Left lung (tissue), 10 donors: ENCODE data around the gene EBI3. TPM values are rescaled to one million over a fixed set of nuclear protein-coding genes. Genes with fewer than 3 reads are reported as not detected.
"Not testable (repeated sequence)": the region's sequence is repeated elsewhere in the genome, so short reads cannot be mapped to it uniquely, and the experiment has no call there.

ENCODE experiments used
- ATAC-seq: fragments of 200-7000 bp; cut with Tn5 transposase; one replicate; pipeline ENCODE4 v1.9.1; 2020; ENCODE audit warnings: moderate library complexity
- DNase-seq, 4 donors: peaks; one replicate each; pipeline ENCODE4 v3.0.0-alpha.2; 2013 to 2020
- H3K27ac ChIP-seq, 2 donors: fragments of 200-600 bp; sonication (generic) in 1 of 2; one replicate each; pipeline versions ENCODE4 v1.5.0 to v1.8.0; 2020 to 2021
- H3K27me3 ChIP-seq, 2 donors: fragments of 200-600 bp; sonication (generic) in 1 of 2; one replicate each; pipeline versions ENCODE4 v1.5.0 to v1.8.0; 2020 to 2021
- H3K36me3 ChIP-seq, 2 donors: fragments of 200-600 bp; sonication (generic) in 1 of 2; one replicate each; pipeline versions ENCODE4 v1.5.0 to v1.8.0; 2020 to 2021
- H3K4me1 ChIP-seq, 2 donors: fragments of 200-600 bp; one replicate each; pipeline ENCODE4 v1.8.0; 2021
- H3K4me3 ChIP-seq, 2 donors: fragments of 200-600 bp; sonication (generic) in 1 of 2; one replicate each; pipeline versions ENCODE4 v1.5.0 to v1.8.0; 2020 to 2021; ENCODE audit warnings: mild to moderate bottlenecking in 1 of 2
- H3K9me3 ChIP-seq, 2 donors: fragments of 200-600 bp; sonication (generic) in 1 of 2; one replicate each; pipeline versions ENCODE4 v1.5.0 to v1.8.0; 2020 to 2021
- CTCF ChIP-seq, 2 donors: fragments of 200-600 bp; sonication (generic) in 1 of 2; IDR thresholded peaks; one replicate each; pipeline versions ENCODE4 v1.5.0 to v1.8.0; 2021; ENCODE audit warnings: antibody characterized with exemption in 2 of 2
- intact Hi-C, 2 donors: fragments of 100-400 bp; cut with DNase I; formaldehyde crosslinking; loops; one replicate each; pipeline versions ENCODE4 v1.11.2 to v1.14.2; 2022
- polyA plus RNA-seq, 6 donors: library from polyadenylated mRNA; unstranded; fragments of 120-200 nt; gene quantifications; one replicate each; pipeline ENCODE4 v1.2.1, GENCODE V29; 2013; ENCODE audit not compliant: insufficient read length in 6 of 6
- total RNA-seq, 2 donors: library from RNA; stranded (reverse); fragmentation: NEBNext Ultra II Directional; extraction: Animal tissue kit (Norgen Biotek cat#: 25700); gene quantifications; one replicate each; pipeline ENCODE4 v1.2.1, GENCODE V29; 2021
- donor health status: DM: no; HTN: yes; CAD: no.
- donor health status: DM: no; HTN: no; CAD: no.

Gene EBI3
- total and polyA plus RNA-seq, 8 donors, result 0.39 to 6.0 (median 0.64) TPM

GRCh38 chr19:4225885-4226284 is 3.4 kb upstream of the EBI3 start:
- Histone ChIP-seq H3K27ac (no peak overlapping the region), H3K4me3 (no peak overlapping the region), H3K36me3 (no peaks in the 10 kb centered on the region), H3K9me3 (no peaks in the 10 kb centered on the region), H3K27me3 (peaks cover 0 to 45% of the 10 kb centered on the region in 2 donors), H3K4me1 (peaks cover 2 to 14% of the 10 kb centered on the region in 2 donors)
- intact Hi-C loops, result no loop called here
- TF ChIP-seq CTCF (IDR thresholded peaks at IDR 0.05), result no peak
- ATAC-seq, result no peak
- DNase-seq, result no peak

- Histone ChIP-seq H3K4me3 (no peak overlapping the region), H3K27ac (no peak overlapping the region), H3K4me1 (peaks cover 2 to 14% of the 10 kb centered on the region in 2 donors), H3K27me3 (peaks cover 0 to 63% of the 10 kb centered on the region in 2 donors), H3K9me3 (no peaks in the 10 kb centered on the region), H3K36me3 (no peaks in the 10 kb centered on the region)
- intact Hi-C loops, result no loop called here
- ATAC-seq (no peak), DNase-seq (no peak)
- TF ChIP-seq CTCF (IDR thresholded peaks at IDR 0.05), result no peak
Observed at GRCh38 chr19:4227771-4228170, 1.6 kb upstream of the EBI3 start.

- Histone ChIP-seq H3K27ac (no peak overlapping the region), H3K9me3 (no peaks in the 10 kb centered on the region), H3K36me3 (no peaks in the 10 kb centered on the region), H3K4me3 (peak overlapping the region in 1 of 2 donors; percentile 24), H3K27me3 (peaks cover 0 to 73% of the 10 kb centered on the region in 2 donors), H3K4me1 (peaks cover 2 to 14% of the 10 kb centered on the region in 2 donors)
- intact Hi-C loops, result no loop called here
- no peak for TF ChIP-seq CTCF (IDR thresholded peaks at IDR 0.05)
- DNase-seq, result no peak
- ATAC-seq, result no peak
Observed at GRCh38 chr19:4228765-4229178, 551 bp upstream of the EBI3 start.

GRCh38 chr19:4230237-4230636 is 914 bp downstream of the EBI3 start:
- DNase-seq, H3K9me3 ChIP-seq, H3K27ac ChIP-seq, H3K36me3 ChIP-seq, intact Hi-C loops, H3K4me3 ChIP-seq, ATAC-seq: not testable (repeated sequence)
- Histone ChIP-seq H3K4me1 (peaks cover 2 to 14% of the 10 kb centered on the region in 2 donors), H3K27me3 (peaks cover 0 to 87% of the 10 kb centered on the region in 2 donors)

GRCh38 chr19:4231521-4231920 is 2.2 kb downstream of the EBI3 start:
- Histone ChIP-seq H3K4me1 (peaks cover 2 to 14% of the 10 kb centered on the region in 2 donors), H3K27me3 (peaks cover 0 to 81% of the 10 kb centered on the region in 2 donors)
- H3K9me3 ChIP-seq, H3K4me3 ChIP-seq, DNase-seq, intact Hi-C loops, H3K27ac ChIP-seq, ATAC-seq, H3K36me3 ChIP-seq: not testable (repeated sequence)

- H3K36me3 ChIP-seq, ATAC-seq, H3K4me3 ChIP-seq, DNase-seq, intact Hi-C loops, H3K9me3 ChIP-seq, H3K27ac ChIP-seq: not testable (repeated sequence)
- peaks cover 2 to 14% of the 10 kb centered on the region in 2 donors for H3K4me1 ChIP-seq
- H3K27me3 ChIP-seq, result peaks cover 0 to 77% of the 10 kb centered on the region in 2 donors
Observed at GRCh38 chr19:4232139-4232538, 2.8 kb downstream of the EBI3 start.

GRCh38 chr19:4232614-4233281 is 3.4 kb downstream of the EBI3 start:
- TF ChIP-seq CTCF (IDR thresholded peaks at IDR 0.05), result no peak
- H3K4me3 ChIP-seq, result no peak overlapping the region
- ATAC-seq, result no peak
- H3K27me3 ChIP-seq, result peaks cover 0 to 76% of the 10 kb centered on the region in 2 donors
- H3K4me1 ChIP-seq, result peaks cover 2 to 14% of the 10 kb centered on the region in 2 donors
- H3K27ac ChIP-seq, result no peak overlapping the region
- intact Hi-C loops, result no loop called here
- no peaks in the 10 kb centered on the region for H3K36me3 ChIP-seq
- DNase-seq, result no peak
- H3K9me3 ChIP-seq, result no peaks in the 10 kb centered on the region
